SK-N-DZ (cell line): ENCODE data around the gene FLOT1.

Experiments
- DNase-seq: peaks from one replicate; pipeline ENCODE4 v3.0.0-alpha.2; 2015; ENCODE audit warnings: low spot score
- small RNA-seq, 2 experiments: library from RNA; depleted of rRNA; stranded (forward); fragments of <200 nt; gene quantifications; one replicate each; pipeline ENCODE3, GENCODE V24; 2014

The FLOT1 gene

DNA sequence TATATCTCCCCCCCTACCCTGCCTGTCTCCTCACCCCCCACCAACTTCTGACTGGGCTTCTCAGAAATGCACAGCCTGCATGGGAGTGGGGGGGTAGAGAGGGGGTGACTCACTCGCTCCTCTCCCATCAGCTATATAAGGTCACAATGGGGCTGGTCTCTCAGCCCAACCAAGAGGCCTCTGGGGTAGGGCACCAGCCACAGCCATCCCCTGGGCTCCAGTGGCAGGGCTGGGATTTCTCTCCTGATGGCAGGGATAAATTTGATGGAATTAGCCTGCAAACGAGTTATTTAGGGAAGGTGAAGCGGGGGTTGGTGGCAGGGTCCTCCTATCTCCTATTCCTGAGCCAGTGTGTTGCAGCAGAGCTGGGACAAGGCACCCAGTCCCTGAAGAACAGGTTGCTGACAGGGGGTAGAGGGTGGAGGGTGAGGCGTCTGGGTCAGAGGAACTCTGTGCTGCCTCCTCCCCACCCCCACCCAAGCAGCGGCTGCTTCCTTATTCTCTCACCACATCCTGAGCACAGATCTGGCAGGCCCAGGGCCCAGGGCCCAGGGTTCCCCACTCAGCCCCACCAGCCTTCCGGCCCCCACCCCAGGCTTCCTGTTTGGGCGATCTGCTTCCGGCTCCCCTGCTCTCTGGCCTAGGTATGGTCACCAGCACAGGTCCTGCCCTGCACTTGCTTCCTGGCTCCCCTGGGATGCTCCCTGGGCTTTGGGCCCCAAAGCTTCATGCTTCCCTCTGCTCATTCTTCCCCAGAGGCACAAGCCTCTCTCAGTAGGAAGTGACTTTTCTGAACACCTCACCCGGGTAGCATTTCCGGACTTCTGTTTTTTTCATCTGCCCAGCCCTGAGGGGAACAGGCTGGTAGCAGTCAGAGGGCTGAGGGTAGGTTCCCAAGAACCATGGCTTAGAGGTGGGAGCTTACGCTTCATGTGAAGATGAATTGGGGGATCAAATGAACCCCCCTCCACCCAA, 60.1 kb downstream of the FLOT1 start:
- DNase-seq: no peak

DNA sequence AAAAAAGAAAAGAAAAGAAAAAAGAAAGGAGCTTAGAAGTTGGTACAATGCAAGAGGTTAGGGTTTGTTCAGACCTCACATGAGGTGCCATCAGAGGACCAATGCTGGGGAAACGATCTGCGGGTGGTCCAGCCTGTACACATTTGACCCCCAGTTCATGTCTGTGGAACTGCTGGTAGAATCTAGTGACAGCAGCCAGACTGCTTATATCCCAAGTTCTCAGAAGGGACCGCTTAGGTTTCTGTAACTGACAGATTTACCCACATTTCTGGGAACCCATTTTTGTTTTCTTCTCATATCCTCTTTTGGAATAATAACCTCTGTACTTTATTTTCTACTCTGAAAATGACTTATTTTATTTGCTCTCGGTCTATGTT, 60.7 kb downstream of the FLOT1 start:
- no peak for DNase-seq

DNA sequence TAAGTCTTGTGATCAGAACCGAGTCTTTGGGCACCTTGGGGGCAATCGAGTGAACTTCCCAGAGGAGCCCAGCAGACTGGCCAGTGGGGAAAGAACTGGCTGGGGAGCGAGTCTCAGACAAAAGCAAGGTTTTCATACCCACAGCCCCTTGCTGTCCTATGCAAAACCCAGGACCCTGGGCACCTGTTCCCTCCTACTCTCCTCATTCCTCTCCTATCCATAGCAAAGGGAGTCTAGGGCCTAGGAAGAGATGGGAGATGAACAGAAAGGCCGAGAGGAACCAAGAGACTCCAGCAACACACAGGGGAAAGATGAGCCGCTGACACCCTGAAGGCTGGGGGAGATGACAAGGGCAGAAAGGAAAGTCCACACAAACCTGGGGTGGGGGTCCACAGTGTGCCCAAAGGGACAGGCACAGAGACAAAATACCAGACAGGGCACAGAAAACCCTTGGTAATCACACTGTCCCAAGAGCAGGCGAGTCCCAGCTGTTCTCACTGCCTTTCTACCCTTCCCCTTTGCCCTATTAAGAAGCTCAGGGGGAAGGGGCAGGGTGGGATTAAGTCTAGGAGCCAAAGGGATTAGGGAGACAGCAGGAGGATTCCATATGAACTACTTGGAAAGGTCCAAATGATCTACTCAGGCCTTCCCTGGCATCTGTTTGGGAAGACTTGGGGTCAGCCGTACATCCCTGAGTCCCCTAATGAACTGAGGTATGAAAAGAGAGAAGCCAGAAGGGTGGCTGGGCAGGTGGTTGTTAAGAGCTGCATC, 62.5 kb downstream of the FLOT1 start:
- DNase-seq: no peak

DNA sequence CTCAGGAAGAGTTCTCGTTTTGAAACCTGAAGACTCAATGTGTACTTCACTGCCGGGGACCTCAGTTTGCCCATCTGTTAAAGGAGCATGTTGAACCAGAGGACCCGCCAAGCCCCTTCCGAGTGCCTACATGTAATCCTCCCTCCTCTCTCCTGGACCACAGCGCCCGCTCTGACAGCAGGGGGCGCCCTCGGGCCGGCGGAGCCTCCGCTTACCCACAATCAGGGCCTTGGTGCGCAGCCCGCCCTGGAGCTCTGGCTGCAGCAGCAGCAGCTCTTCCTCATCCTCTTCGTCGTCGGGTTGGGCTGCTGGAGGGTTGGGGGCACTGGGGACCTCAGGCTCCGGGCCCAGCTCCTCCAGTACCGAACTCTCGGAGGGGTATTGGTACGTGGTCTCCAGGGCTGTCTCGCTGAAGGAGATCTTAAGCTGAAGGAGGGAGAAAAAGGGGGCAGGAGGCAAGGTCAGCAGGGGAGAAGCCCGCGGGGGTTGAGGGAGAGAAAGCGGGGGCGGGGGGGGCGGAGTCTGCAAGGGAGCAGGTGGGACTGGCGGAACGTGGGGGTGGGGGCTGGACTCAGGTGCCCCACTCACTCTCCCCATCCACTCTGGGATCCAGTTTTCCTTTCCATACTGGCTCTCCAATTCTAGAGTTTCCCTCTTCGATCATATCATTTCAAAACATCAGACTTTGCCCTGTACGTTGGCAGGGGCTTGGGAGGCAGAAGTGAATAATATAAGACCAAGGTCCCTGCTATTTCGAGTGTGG, 63.3 kb downstream of the FLOT1 start:
- DNase-seq: peak; percentile 79

Small RNAs within 50 kb of the gene (small RNA-seq; reads per million reads assigned to genes)
- 0 reads per million in 2 experiments for gene RF00019
- 0 reads per million in 2 experiments for gene RN7SL353P
